ENCODE measurements around the gene CTIF. TPM values are rescaled to one million over a fixed set of nuclear protein-coding genes. Genes with fewer than 3 reads are reported as not detected.

The CTIF gene
- total RNA-seq, 1 experiment from 2014 or later, result 26.5 TPM

DNA sequence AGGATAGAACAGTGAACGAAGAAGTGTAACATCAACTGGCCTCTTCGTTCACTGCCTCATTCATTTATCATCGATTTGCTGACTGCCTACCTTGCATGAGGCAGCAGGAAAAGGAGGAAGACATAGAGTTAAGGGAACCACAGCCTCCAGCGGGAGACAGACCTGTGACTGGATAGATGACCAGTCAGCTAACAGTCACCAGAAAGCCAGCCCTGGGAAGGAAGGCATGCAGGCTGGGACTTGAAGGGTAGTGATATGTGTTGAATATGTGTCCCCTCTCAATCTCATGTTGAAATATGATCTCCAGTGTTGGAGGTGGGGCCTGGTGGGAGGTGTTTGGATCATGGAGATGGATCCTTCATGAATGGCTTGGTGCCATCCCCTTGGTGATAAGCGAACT is 58.3 kb downstream of the CTIF start:
- no peaks in the 10 kb centered on the region for H3K9me3 ChIP-seq (ENCODE audit: control insufficient read depth, insufficient read depth, low read depth, low read length)
- DNase-seq (ENCODE audit: low read depth, low spot score) (no peak), ATAC-seq (no peak)
- H3K4me3 ChIP-seq (ENCODE audit: low read depth in 2 of 2, low read length in 2 of 2), result no peak overlapping the region
- no TSS peak for BruUV-seq (replicated peaks)
- POLR2A ChIA-PET, result no interaction called here
- H3K36me3 ChIP-seq (ENCODE audit: control insufficient read depth, insufficient read depth, low read length), result no peaks in the 10 kb centered on the region
- no peak overlapping the region for H3K27ac ChIP-seq (ENCODE audit: low read length)
- TF ChIP-seq POLR2AphosphoS5 (IDR thresholded peaks at IDR 0.05; ENCODE audit: low read depth, low read length) (no peak), TCF7L2 (IDR thresholded peaks at IDR 0.05; ENCODE audit: low read depth, low read length) (no peak), SIN3A (IDR thresholded peaks at IDR 0.05; ENCODE audit: borderline replicate concordance, insufficient read depth, low read depth, low read length) (no peak)
- TF ChIP-seq, protein P1, sequence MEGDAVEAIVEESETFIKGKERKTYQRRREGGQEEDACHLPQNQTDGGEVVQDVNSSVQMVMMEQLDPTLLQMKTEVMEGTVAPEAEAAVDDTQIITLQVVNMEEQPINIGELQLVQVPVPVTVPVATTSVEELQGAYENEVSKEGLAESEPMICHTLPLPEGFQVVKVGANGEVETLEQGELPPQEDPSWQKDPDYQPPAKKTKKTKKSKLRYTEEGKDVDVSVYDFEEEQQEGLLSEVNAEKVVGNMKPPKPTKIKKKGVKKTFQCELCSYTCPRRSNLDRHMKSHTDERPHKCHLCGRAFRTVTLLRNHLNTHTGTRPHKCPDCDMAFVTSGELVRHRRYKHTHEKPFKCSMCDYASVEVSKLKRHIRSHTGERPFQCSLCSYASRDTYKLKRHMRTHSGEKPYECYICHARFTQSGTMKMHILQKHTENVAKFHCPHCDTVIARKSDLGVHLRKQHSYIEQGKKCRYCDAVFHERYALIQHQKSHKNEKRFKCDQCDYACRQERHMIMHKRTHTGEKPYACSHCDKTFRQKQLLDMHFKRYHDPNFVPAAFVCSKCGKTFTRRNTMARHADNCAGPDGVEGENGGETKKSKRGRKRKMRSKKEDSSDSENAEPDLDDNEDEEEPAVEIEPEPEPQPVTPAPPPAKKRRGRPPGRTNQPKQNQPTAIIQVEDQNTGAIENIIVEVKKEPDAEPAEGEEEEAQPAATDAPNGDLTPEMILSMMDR (IDR thresholded peaks at IDR 0.05), result no peak
- TF ChIP-seq, protein P2, sequence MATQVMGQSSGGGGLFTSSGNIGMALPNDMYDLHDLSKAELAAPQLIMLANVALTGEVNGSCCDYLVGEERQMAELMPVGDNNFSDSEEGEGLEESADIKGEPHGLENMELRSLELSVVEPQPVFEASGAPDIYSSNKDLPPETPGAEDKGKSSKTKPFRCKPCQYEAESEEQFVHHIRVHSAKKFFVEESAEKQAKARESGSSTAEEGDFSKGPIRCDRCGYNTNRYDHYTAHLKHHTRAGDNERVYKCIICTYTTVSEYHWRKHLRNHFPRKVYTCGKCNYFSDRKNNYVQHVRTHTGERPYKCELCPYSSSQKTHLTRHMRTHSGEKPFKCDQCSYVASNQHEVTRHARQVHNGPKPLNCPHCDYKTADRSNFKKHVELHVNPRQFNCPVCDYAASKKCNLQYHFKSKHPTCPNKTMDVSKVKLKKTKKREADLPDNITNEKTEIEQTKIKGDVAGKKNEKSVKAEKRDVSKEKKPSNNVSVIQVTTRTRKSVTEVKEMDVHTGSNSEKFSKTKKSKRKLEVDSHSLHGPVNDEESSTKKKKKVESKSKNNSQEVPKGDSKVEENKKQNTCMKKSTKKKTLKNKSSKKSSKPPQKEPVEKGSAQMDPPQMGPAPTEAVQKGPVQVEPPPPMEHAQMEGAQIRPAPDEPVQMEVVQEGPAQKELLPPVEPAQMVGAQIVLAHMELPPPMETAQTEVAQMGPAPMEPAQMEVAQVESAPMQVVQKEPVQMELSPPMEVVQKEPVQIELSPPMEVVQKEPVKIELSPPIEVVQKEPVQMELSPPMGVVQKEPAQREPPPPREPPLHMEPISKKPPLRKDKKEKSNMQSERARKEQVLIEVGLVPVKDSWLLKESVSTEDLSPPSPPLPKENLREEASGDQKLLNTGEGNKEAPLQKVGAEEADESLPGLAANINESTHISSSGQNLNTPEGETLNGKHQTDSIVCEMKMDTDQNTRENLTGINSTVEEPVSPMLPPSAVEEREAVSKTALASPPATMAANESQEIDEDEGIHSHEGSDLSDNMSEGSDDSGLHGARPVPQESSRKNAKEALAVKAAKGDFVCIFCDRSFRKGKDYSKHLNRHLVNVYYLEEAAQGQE (IDR thresholded peaks at IDR 0.05; ENCODE audit: insufficient read depth in 1 of 2, low read depth in 2 of 2, low read length in 1 of 2), result no peak
- H3K27me3 ChIP-seq (ENCODE audit: control insufficient read depth, insufficient read depth, low read length), result no peaks in the 10 kb centered on the region
- in situ Hi-C loops (cut with HindIII; ENCODE audit: low pct_unique_long_range_greater_than_20kb, low sequenced_read_pairs) (no loop called here), intact Hi-C loops (cut with micrococcal nuclease; ENCODE audit: unreplicated experiment) (no loop called here)
- H3K4me1 ChIP-seq (ENCODE audit: control insufficient read depth, insufficient read depth, low read length), result no peaks in the 10 kb centered on the region
- CTCF ChIA-PET, result no interaction called here

DNA sequence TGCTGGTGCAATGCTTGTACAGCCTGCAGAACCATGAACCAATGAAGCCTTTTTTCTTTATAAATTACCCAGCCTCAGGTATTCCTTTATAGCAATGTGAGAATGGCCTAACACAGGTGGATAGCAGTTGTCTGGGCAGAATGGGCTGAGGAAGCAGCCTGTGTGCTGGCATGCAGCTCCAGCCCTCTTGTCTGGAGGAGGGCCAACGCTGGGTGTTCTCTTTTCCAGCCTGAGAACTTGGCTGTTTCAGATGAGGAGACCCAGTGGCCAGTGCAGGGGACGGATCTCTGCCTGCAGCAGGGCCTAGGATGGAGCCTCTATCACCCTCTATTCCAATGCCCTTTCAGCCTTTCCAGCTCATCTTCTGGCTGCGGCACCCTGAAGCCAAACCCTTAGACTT is 58.8 kb downstream of the CTIF start:
- in situ Hi-C loops (cut with HindIII; ENCODE audit: low pct_unique_long_range_greater_than_20kb, low sequenced_read_pairs), result no loop called here
- H3K27me3 ChIP-seq (ENCODE audit: control insufficient read depth, insufficient read depth, low read length), result no peaks in the 10 kb centered on the region
- intact Hi-C loops (cut with micrococcal nuclease; ENCODE audit: unreplicated experiment), result no loop called here
- ChIA-PET POLR2A (no interaction called here), CTCF (no interaction called here)
- H3K9me3 ChIP-seq (ENCODE audit: control insufficient read depth, insufficient read depth, low read depth, low read length), result no peaks in the 10 kb centered on the region
- ATAC-seq (no peak), DNase-seq (ENCODE audit: low read depth, low spot score) (no peak)
- no TSS peak for BruUV-seq (replicated peaks)
- no peak overlapping the region for H3K27ac ChIP-seq (ENCODE audit: low read length)
- no peak overlapping the region for H3K4me3 ChIP-seq (ENCODE audit: low read depth in 2 of 2, low read length in 2 of 2)
- no peaks in the 10 kb centered on the region for H3K36me3 ChIP-seq (ENCODE audit: control insufficient read depth, insufficient read depth, low read length)
- TF ChIP-seq POLR2AphosphoS5 (IDR thresholded peaks at IDR 0.05; ENCODE audit: low read depth, low read length), result no peak
- TF ChIP-seq TCF7L2 (IDR thresholded peaks at IDR 0.05; ENCODE audit: low read depth, low read length), result no peak
- TF ChIP-seq SIN3A (IDR thresholded peaks at IDR 0.05; ENCODE audit: borderline replicate concordance, insufficient read depth, low read depth, low read length), result no peak
- no peaks in the 10 kb centered on the region for H3K4me1 ChIP-seq (ENCODE audit: control insufficient read depth, insufficient read depth, low read length)

DNA sequence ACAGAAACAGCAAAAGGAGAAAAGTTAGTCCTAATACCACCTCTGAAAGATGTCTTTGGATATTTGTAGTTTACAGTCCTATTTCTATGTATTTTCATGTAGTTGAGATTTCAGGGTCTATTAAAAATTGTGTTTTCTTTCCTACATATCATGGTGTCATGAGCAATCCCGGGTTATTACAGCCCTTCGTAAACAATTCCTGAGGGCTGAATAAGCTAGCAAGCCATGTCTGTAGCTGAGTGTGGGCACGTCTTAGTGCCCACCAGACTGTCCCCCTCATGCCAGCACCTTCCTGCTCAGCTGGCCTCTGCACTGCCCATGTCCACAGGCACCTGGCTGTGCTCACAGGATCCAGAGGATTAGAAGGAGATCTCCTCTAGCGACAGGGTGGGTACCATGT is 60.6 kb downstream of the CTIF start:
- ChIA-PET CTCF (no interaction called here), POLR2A (no interaction called here)
- no peak for ATAC-seq
- Histone ChIP-seq H3K4me3 (ENCODE audit: low read depth in 2 of 2, low read length in 2 of 2) (no peak overlapping the region), H3K4me1 (ENCODE audit: control insufficient read depth, insufficient read depth, low read length) (no peaks in the 10 kb centered on the region), H3K36me3 (ENCODE audit: control insufficient read depth, insufficient read depth, low read length) (no peaks in the 10 kb centered on the region), H3K27me3 (ENCODE audit: control insufficient read depth, insufficient read depth, low read length) (no peaks in the 10 kb centered on the region), H3K27ac (ENCODE audit: low read length) (no peak overlapping the region), H3K9me3 (ENCODE audit: control insufficient read depth, insufficient read depth, low read depth, low read length) (no peaks in the 10 kb centered on the region)
- in situ Hi-C loops (cut with HindIII; ENCODE audit: low pct_unique_long_range_greater_than_20kb, low sequenced_read_pairs), result no loop called here
- no peak for TF ChIP-seq SIN3A (IDR thresholded peaks at IDR 0.05; ENCODE audit: borderline replicate concordance, insufficient read depth, low read depth, low read length)
- TF ChIP-seq TCF7L2 (IDR thresholded peaks at IDR 0.05; ENCODE audit: low read depth, low read length), result no peak
- no peak for TF ChIP-seq POLR2AphosphoS5 (IDR thresholded peaks at IDR 0.05; ENCODE audit: low read depth, low read length)
- TF ChIP-seq, protein P1 (IDR thresholded peaks at IDR 0.05), result no peak
- TF ChIP-seq, protein P2 (IDR thresholded peaks at IDR 0.05; ENCODE audit: insufficient read depth in 1 of 2, low read depth in 2 of 2, low read length in 1 of 2), result no peak
- intact Hi-C loops (cut with micrococcal nuclease; ENCODE audit: unreplicated experiment), result no loop called here
- DNase-seq (ENCODE audit: low read depth, low spot score), result no peak
- no TSS peak for BruUV-seq (replicated peaks)
